Measurements from ENCODE around the gene RASSF6.

GRCh38 chr4:73614311-73614867 lies 5.8 kb downstream of the RASSF6 start:
- TF ChIP-seq RAD21 (IDR thresholded peaks at IDR 0.05; ENCODE audit: low read length) = no peak
- TF ChIP-seq POLR2AphosphoS5 (IDR thresholded peaks at IDR 0.05; ENCODE audit: low read depth, low read length) = no peak
- no peak for TF ChIP-seq NFIC (IDR thresholded peaks at IDR 0.05; ENCODE audit: borderline replicate concordance)
- no peak for TF ChIP-seq EP300 (IDR thresholded peaks at IDR 0.05; ENCODE audit: borderline replicate concordance in 1 of 2, low read depth in 1 of 2, low read length in 1 of 2)
- no peak for TF ChIP-seq TCF12 (IDR thresholded peaks at IDR 0.05)
- no peak for TF ChIP-seq RFX5 (IDR thresholded peaks at IDR 0.05; ENCODE audit: low read length)
- TF ChIP-seq, protein P1, sequence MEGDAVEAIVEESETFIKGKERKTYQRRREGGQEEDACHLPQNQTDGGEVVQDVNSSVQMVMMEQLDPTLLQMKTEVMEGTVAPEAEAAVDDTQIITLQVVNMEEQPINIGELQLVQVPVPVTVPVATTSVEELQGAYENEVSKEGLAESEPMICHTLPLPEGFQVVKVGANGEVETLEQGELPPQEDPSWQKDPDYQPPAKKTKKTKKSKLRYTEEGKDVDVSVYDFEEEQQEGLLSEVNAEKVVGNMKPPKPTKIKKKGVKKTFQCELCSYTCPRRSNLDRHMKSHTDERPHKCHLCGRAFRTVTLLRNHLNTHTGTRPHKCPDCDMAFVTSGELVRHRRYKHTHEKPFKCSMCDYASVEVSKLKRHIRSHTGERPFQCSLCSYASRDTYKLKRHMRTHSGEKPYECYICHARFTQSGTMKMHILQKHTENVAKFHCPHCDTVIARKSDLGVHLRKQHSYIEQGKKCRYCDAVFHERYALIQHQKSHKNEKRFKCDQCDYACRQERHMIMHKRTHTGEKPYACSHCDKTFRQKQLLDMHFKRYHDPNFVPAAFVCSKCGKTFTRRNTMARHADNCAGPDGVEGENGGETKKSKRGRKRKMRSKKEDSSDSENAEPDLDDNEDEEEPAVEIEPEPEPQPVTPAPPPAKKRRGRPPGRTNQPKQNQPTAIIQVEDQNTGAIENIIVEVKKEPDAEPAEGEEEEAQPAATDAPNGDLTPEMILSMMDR (IDR thresholded peaks at IDR 0.05) = no peak
- TF ChIP-seq, protein P2, sequence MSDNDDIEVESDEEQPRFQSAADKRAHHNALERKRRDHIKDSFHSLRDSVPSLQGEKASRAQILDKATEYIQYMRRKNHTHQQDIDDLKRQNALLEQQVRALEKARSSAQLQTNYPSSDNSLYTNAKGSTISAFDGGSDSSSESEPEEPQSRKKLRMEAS (IDR thresholded peaks at IDR 0.05; ENCODE audit: low read depth) = no peak
- TF ChIP-seq ELF1 (IDR thresholded peaks at IDR 0.05) = no peak
